Cortex of kidney (tissue), 1 donor: ENCODE data around the gene BROX.
"Not testable (repeated sequence)": the region's sequence is repeated elsewhere in the genome, so short reads cannot be mapped to it uniquely, and the experiment has no call there.

ENCODE experiments used
- DNase-seq: peaks from one replicate; lab custom pipeline; 2025; lab: John Stamatoyannopoulos, UW

BROX gene, protein sequence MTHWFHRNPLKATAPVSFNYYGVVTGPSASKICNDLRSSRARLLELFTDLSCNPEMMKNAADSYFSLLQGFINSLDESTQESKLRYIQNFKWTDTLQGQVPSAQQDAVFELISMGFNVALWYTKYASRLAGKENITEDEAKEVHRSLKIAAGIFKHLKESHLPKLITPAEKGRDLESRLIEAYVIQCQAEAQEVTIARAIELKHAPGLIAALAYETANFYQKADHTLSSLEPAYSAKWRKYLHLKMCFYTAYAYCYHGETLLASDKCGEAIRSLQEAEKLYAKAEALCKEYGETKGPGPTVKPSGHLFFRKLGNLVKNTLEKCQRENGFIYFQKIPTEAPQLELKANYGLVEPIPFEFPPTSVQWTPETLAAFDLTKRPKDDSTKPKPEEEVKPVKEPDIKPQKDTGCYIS

DNA sequence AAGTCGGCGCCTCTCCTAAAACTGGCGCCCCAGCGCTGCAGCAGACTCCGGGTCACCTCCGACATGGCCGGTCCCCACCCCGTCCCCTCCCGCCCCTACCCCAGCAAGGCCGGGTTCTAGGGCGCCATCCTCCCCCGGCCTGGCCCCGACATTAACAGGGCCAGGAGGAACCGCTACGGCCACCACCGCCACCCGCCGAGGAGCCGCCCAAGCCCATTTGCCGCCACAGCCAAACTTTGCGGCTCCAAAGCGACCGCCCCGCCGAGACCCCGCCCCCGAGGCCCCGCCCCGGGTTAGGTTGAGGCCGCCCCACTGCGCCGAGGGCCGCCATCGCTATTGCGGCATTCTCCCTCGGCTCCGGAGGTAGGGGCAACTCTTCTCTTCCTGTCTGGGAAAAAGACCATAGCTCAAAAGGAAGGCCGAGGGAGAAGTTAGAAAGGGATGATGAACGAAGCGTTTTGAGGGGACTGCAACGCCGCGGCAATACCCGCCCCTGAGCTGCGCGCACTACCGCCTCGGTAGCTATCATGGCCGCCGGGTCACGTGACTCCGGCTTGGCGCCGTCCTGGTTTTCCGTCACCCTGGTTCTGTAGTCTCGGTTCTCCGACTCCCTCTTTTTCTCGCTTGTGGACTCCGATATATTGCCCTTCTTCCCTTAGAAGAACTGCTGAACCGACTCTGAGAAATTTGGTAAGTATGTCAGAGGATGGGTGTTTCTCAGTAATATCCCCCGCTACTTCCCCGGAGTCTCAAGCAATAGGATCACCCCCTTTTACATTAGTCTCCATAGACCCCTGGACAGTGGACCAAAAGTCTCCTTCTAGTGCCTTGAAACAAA lies at the start of gene BROX, which contains the start of gene AIDA:
TSS of gene BROX (plus strand) at position 312 of the 838 bp plus-strand sequence. CDS start 3,136 bp downstream, outside the sequence.
TSS of gene AIDA (minus strand) at position 239 of the 838 bp plus-strand sequence. CDS start at position 65, 174 bp downstream.
- DNase-seq = peak; percentile 46

DNA sequence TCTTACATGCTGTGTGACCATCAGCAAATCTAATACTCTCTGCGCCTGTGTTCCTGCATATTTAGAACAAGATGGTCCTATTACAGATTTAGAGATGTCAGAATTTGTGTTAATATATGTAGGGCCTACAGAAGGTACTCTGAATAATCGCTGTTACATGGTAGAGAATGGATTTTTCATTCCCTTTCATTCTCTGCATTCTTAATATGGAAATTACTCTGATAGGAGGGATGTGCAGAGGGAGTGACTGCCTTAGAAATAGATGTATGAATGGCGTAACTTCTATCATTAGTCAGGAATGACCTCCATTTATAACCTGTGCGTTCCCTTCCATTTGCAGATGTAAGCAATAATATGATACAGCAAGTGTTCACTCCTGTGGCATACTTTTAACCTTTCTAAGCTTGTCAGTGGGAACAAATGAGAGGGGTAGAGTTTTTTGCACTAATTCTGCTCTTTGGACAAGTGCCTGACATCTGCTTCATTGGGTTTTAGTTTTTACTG lies 48.9 kb upstream of the BROX start:
- no peak for DNase-seq

DNA sequence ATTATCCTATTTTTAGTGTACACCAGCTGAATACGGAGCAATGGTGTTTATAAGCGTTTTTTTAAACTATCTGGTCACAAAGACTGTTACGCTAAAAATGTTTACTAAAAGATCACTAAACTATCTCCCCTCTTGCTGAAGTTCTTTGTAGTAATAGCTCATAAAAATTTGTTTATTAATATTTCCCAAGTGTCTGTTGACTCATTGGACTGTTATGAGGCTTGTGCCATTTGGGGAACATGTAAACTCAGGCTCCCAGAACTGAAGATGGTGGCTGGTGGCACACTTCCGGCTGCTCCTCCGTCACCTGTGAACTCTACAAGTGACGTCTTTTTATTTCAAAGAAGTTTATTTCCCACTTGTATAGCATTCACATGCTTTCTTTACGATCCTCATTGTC lies 46.4 kb upstream of the BROX start:
- no peak for DNase-seq

DNA sequence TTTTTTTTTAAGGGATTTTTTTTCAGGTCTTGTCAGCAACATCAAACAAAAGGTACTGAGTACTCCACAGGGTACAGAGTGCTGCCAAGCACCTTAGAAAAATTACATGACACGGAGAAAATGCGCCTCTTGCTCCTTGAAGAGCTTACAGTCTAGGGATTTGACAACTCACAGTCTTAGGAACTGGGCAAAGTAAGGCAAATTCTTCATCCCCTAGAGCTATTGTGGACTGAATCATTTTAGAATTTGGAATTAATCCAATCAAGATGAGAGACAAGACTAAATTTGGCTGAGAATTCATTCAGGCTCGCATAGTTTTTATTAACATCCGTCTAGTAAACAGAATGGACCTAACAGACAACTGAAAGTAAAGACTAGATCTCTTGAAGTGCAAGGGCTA lies 44.2 kb upstream of the BROX start:
- not testable (repeated sequence) for DNase-seq

DNA sequence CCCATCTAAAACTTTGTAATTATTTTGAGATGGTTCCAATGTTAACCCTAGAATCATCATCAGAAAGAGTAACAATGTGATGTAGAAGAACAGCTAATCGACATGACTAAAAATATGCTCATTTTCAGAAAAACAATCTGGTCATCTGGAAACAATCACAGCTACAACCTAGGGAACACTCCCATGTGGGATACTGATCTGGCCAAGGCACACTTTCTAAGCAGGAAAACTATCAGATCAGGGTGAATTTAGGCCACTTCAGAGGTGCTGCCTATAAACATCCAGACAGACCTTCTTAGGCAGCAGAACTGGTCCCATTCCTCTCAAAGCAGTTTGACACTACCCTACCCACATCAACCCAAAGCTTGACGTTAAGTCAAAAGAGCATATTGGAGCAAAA lies 43.3 kb upstream of the BROX start:
- DNase-seq = not testable (repeated sequence)

DNA sequence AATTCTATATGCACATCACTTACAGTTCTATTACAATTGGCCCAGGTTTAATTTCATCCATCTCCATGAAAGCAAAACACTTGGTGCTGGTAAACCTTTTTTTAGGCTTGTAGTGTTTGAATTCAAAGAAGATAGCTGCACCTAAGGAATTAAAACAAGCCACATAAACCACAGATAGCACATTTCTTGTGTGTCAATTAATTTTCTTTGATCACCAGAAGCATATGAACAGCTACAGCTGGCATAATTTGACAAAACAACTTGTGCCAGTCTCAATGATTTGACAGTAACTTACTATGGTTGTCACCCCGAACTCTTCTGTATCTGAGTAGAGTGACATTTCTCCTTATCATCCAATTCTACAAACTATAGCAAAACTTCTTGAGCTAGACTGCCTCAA lies 42.3 kb upstream of the BROX start:
- no peak for DNase-seq

DNA sequence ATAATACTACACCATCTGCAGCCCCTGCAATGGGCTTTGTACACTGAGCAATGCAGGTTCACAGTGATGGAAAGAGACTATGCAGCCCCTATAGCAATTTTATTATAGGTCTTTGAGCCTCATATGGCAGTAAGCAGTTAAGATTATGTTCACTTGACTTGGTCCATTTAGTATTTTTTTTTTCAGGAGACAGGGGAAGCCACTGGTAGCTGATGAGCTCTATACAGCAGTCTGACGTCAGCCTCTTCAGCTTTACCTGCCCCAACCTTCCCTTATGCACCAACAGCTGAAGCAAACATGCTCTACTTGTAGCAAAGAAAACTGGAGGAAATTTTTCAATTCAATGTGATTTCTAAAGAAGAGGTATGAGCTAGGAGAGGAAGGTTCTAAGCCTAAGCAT lies 32.3 kb upstream of the BROX start:
- no peak for DNase-seq

DNA sequence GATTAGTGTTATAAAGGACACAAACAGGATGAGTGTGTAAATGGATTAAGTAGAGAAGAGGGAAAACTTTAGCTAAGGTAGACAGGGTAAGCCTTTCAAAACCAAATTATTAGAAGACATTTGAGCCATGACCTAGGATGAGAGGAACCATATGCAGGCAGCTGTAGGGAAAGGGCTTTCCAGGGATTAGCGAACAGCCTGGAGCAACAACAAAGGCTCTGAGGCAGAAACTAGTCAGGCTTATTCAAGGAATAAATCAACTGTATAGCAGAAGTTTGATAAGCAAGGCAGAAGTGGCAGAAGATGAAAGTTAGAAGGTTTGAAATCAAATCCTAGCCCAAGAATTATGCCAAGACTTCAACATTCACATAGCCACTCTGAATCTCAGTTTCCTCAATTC lies 21.3 kb upstream of the BROX start:
- DNase-seq = no peak

DNA sequence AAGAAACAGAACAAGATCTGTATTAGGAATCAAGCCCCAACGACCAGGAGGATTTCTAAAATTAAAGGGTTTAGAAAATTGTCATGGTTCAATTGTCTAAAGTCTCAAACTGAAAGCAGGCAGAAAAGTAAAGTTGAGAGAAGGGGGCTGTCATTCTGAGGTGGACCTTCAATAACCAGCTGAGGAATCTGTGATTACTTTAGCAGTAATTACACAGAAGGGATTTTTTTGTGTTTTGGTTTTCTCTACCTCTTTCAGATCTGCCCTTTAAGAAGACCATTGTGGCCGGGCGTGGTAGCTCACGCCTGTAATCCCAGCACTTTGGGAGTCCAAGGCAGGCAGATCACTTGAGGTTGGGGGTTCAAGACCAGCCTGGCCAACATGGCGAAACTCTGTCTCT lies 17.4 kb upstream of the BROX start:
- no peak for DNase-seq

DNA sequence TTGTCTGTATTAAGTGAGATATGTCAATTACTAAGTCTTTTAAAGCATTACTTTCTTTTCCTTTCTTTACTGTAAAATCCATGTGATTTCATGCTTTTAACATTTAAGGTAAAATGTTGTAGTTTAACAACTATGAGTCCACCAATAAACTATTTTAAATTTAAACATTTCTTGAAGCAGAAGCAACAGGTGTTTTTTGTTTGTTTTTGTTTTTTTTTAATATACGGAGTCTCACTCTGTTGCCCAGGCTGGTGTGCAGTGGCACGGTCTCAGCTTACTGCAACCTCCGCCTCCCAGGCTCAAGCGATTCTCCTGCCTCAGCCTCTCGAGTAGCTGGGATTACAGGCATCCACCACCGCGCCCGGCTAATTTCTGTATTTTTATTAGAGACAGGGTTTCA lies 15.6 kb upstream of the BROX start:
- no peak for DNase-seq

DNA sequence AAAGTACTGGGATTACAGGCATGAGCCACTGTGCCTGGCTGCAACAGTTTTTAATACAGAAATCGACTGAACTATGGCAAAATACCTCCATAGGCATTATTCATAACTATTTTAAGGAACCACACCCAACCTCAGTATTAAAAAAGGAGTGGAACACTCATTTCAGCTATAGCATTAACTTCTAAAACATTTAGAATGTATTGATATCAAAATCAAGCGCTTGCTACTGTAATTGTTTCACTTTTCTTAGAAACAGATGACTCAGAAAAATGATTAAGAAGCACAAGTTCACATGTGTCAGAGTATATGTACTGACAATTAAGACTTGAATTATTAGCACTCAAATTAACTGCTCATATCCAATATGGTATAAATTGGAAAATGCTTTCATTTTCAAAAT lies 15.2 kb upstream of the BROX start:
- DNase-seq = no peak

DNA sequence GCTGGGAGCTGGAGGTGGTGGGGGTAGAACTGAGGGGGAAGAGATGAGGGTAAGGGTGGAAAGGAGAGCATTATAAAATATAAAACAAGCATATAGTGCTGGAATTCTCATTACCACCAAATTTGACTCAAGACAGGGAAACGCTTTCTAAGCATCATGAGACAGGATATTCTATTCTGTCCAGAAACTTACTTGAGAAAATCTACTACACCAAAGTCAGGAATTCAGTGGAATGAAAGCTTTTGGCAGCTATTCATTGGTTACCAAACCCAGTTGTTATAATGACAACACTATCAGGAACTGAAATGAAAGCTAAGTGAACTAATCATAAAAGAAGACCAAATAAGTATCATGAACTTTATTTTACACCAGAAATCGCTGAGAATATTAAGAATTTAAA lies 14.5 kb upstream of the BROX start:
- DNase-seq = no peak

DNA sequence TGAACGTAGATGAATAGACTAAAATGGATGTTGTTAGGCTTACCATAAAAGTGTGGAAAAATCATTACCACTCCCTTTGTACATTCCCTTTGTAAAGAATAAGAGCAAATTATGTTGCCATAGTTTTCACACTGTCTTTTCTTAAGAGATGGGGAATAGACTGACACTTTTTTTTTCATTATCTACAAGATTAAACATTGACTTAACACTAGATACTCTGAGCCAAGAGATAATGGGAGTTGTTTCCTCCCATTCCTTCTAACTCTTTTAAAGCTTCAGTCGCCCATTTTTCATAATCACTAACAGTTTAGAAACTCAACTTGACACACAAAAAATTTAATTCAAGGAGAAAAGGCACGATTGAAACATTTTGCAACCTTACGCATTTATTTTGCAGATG lies 10.2 kb upstream of the BROX start:
- no peak for DNase-seq

DNA sequence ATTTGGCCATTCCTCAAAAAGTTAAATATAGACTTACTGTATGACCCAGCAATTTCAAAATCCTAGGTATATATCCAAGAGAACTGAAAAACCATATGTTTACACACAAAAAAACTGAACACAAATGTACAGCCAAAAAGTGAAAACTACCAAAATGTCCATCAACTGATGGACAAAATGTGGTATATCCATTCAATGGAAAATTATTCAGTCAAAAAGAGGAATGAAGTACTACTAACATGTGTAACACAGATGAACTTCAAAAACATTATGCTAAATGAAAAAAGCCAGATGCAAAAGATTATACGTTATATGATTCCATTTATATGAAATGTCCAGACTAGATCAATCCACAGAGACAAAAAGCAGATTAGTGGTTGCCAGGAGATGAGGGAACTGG lies 8.1 kb upstream of the BROX start:
- DNase-seq = no peak

DNA sequence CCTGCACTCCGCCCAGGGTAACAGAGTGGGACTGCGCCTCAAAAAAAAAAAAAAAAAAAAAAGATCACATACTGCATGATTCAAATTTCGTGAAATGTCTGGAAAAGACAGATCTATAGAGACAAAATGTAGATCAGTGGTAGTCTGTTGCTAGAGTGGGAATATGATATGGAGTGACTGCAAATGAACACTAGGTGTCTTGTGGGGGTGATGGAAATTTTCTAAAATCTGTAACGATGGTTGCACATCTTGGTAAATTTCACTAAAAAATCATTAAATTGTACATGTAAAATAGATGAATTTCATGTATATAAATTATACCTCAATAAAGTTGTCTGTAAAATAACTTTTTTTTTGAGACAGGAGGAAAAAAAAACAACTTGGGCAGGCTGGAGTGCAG lies 5.5 kb upstream of the BROX start:
- DNase-seq = no peak

DNA sequence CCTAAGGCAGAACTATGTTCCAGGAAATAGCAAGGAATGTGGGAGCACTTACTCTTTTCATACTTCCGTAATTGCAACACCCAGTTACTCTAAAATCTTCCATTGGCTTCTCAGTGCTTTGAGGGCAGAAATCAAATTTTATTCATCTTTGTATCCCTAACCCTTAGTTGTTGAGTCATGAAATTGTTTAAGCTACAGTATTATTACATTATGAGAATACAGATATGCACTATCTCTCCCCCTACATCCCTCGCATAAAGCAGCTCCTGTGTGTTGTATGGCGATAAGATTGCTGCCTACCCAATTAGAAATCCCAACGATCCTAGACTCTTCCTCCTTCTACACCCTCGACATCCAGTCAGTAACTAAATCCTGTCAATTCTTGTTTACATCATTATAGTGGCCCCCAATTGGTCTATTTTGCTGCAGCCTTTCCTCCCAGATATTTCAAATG lies 2.6 kb upstream of the BROX start:
- no peak for DNase-seq

DNA sequence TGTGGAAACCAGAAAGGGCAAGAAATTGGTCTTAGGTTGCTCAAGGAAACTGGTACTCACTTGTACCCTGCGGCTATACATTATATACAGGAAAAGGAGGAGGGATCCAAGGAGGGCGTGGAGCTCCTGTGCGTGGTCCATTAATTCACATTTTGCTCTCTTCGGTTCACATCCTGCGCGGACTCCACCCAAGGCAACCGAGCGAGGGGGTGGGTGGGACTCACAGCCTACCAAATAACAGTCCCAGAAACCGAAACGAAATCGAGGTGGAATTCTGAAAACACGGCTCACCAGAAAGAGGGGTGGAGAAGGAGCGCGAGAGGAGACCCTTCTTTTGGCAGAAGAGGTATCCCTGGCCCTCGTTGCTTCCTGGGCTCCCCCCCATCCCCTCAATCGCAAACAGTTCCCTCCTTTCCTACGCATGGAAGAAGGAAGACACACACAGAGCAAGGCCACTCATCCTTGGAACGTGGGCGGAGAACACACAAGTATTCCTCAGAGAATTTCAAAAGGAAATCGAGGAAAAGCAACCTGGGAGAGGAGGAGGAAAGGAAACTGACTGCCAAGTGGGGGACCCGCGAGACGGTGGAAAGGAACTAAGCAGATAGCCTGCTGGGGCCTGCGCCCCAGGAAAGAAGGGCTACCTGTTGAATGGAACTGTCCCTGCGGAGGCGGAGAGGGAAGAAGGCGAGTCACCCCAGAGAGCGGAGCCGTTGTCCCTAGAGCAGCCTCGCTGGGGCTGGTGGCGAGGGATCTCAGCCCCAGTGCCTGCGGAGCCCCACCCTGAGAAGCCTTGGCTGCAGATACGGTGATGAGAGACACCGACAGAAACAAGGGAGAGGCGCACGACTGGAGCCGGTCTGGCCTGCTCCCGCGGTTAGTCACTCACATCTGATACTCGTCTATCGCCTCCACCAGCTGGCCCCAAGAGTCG lies 778 bp upstream of the BROX start:
- DNase-seq = no peak

DNA sequence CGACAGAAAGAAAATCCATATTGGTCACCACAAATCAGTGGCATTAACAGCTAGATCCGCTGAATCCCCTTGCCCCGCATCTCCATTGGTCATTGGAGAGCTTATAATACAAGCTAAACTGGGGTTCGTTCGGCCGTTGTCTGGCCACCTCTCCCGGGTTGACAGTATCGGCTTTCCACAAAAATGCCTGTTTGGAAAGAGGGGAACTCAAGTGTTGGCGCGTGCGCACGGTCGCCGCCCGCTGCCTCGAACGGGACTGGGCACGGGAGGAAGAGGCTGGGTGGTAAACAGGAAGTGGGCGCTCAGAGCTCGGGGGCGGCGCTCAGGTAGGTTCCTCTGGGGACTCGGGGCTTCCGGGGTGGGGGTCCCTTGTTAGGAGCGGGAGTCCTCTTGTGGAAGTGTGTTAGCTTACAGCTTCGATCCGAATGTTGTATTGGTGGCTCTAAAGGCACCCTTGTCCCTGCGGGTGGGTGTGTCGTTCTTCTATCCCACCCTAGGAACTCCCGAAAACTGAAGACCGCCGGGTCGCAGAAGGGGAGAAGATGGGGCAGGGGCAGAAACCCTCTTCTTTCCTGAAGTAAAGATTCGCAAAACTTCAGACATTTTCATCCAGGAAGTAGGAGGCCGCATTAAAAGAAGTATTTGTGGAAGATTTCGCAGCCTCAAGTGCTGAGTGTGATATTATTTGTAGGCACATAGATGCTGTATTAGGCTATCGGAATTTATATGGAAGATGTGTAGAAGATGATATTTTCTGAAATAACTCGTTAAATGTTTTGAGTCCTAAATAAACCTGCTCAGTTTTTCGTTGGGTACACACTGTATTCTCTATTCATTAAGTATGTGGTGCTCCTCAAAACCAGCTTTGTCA lies 962 bp downstream of the BROX start:
- peak; percentile 33 for DNase-seq

DNA sequence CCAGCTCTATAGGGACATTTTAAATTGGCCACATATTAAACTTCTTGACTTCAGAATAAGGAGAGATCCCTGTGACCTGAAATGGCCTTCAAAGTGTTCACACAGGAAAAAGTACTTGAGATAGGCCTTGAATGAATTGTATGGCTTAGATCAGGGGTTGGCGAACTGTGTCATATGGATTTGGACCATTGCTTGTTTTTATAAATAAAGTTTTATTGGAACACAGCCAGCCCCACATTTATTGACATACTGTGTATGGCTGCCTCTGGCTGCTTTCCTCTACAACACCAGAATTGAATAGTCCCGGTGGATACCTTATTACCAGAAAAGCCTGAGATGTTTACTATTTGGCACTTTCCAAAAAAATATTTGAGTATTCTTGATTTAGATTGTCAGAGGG lies 4.0 kb downstream of the BROX start:
- no peak for DNase-seq

DNA sequence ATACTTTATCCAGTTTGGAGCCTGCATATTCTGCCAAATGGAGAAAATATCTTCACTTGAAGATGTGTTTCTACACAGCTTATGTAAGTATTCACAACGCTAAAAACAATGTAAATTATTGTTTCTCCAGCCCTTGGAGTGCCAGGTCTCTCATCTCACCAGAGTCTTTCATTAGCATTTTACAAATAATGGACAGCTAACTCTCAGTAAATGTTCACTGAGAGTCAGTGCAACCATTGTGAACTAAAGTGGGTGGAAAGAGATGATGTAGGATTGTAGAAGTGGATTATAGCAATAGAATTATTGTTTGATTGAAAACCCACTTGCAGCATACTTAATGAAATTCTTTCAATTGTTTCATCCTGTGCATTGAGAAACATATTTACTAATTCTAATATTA lies 16.4 kb downstream of the BROX start:
- DNase-seq = no peak

DNA sequence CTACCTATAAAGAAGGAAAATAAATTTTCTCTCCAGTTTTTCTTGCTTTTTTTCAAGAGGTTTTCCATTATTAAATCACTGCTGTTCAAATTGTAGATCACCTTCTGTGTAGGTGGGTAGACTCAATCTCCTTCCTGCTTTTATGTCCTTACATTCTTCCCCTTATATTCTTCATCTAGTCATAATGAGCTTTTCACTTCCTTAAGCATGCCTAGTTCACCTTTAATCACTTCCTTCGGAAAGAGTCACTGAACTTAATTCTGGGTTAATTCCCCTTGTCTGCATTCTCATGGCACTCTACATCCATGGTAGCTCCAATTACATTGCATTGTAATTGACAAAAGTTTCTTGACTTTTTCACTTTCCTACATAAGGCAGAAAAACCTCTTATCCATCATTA lies 18.5 kb downstream of the BROX start:
- no peak for DNase-seq
